PC-3 (cell line): ENCODE measurements around the gene PLEKHG2. TPM values are rescaled to one million over a fixed set of nuclear protein-coding genes. Genes with fewer than 3 reads are reported as not detected.

ENCODE experiments used
- ATAC-seq: fragments of 200-7000 bp; cut with Tn5 transposase; 2 replicates; pipeline ENCODE4 v1.9.1; 2020; ENCODE audit warnings: mild to moderate bottlenecking, moderate library complexity
- BruUV-seq: library from RNA; stranded (reverse); fragments of 400-500 nt; replicated peaks from 2 replicates; lab custom pipeline; 2021; lab: Mats Ljungman, UMichigan
- CTCF ChIA-PET: fragments of 300-600 bp; sonication (Branson Sonifier 250); formaldehyde crosslinking; loops from one replicate; lab custom pipeline; 2022; ENCODE audit warnings: antibody characterized with exemption; lab: Charles Lee
- POLR2A ChIA-PET: fragments of 300-600 bp; sonication (Branson Sonifier 250); formaldehyde crosslinking; loops from one replicate; lab custom pipeline; 2022; ENCODE audit warnings: antibody characterized with exemption; ENCODE audit not compliant: unreplicated experiment; lab: Charles Lee
- DNase-seq: peaks from one replicate; pipeline ENCODE4 v3.0.0-alpha.2; 2015
- H2AFZ ChIP-seq: fragments of 300-600 bp; sonication (generic); 2 replicates; pipeline ENCODE4 v1.6.0; 2016; ENCODE audit warnings: antibody characterized with exemption, low read length
- H3F3A ChIP-seq: fragments of 300-600 bp; sonication (generic); one replicate; pipeline ENCODE4 v1.6.0; 2017; ENCODE audit warnings: antibody characterized with exemption, low read length, control low read depth, mild to moderate bottlenecking; ENCODE audit not compliant: unreplicated experiment
- H3K27ac ChIP-seq: fragments of 300-600 bp; sonication (generic); 2 replicates; pipeline ENCODE4 v1.5.1; 2016; ENCODE audit warnings: mild to moderate bottlenecking, low read length
- H3K27me3 ChIP-seq: fragments of 300-600 bp; sonication (generic); 2 replicates; pipeline ENCODE4 v1.6.1; 2016; ENCODE audit warnings: low read length, mixed read lengths
- H3K36me3 ChIP-seq: fragments of 300-600 bp; sonication (generic); 2 replicates; pipeline ENCODE4 v1.6.1; 2016; ENCODE audit warnings: low read depth, mixed run types, low read length, mixed read lengths
- H3K4me1 ChIP-seq: fragments of 300-600 bp; sonication (generic); 2 replicates; pipeline ENCODE4 v1.5.1; 2016; ENCODE audit warnings: low read length; ENCODE audit not compliant: insufficient read depth
- H3K4me2 ChIP-seq: fragments of 300-600 bp; sonication (generic); 2 replicates; pipeline ENCODE4 v1.6.0; 2016; ENCODE audit warnings: low read length
- H3K4me3 ChIP-seq: fragments of 300-600 bp; sonication (generic); 2 replicates; pipeline ENCODE4 v1.5.1; 2016; ENCODE audit warnings: mild to moderate bottlenecking, low read length, mixed read lengths
- H3K79me2 ChIP-seq: fragments of 300-600 bp; sonication (generic); 2 replicates; pipeline ENCODE4 v1.6.1; 2017; ENCODE audit warnings: low read length, mixed read lengths
- H3K9ac ChIP-seq: fragments of 300-600 bp; sonication (generic); 2 replicates; pipeline ENCODE4 v1.6.0; 2016; ENCODE audit warnings: mild to moderate bottlenecking, low read length
- H3K9me2 ChIP-seq: fragments of 300-600 bp; sonication (generic); replicated peaks from 2 replicates; pipeline ENCODE4 v1.6.1; 2016; ENCODE audit warnings: mixed run types, low read length, mixed read lengths
- H3K9me3 ChIP-seq: fragments of 300-600 bp; sonication (generic); 2 replicates; pipeline ENCODE4 v1.6.1; 2016; ENCODE audit warnings: low read length, mixed read lengths
- H4K20me1 ChIP-seq: fragments of 300-600 bp; sonication (generic); 2 replicates; pipeline ENCODE4 v1.6.1; 2016; ENCODE audit warnings: low read length, mixed read lengths
- EZH2 ChIP-seq: fragments of 300-600 bp; sonication (generic); IDR thresholded peaks from one replicate; pipeline ENCODE4 v1.6.1; 2017; ENCODE audit warnings: antibody characterized with exemption, mild to moderate bottlenecking, low read length; ENCODE audit not compliant: unreplicated experiment
- EZH2phosphoT487 ChIP-seq: fragments of 300-600 bp; sonication (generic); IDR thresholded peaks from 2 replicates; pipeline ENCODE4 v1.6.1; 2018; ENCODE audit warnings: mild to moderate bottlenecking, antibody characterized with exemption, low read length, borderline replicate concordance
- intact Hi-C: fragments of 100-400 bp; cut with micrococcal nuclease; formaldehyde crosslinking; loops from 2 replicates; pipeline ENCODE4 v1.9.0; 2023
- total RNA-seq: library from RNA; depleted of rRNA; stranded (reverse); fragments of >200 nt; gene quantifications from 2 replicates; pipeline ENCODE4 v1.2.3, GENCODE V29; 2014
- TF ChIP-seq, protein P1 (sequence below): fragments of 300-600 bp; sonication (generic); conservative IDR thresholded peaks from 2 replicates; pipeline ENCODE4 v1.5.1; 2017; ENCODE audit warnings: antibody characterized with exemption, low read depth, mild to moderate bottlenecking, low read length

The PLEKHG2 gene
- total RNA-seq, 1 experiment from 2014 or later: 8.3 TPM

DNA sequence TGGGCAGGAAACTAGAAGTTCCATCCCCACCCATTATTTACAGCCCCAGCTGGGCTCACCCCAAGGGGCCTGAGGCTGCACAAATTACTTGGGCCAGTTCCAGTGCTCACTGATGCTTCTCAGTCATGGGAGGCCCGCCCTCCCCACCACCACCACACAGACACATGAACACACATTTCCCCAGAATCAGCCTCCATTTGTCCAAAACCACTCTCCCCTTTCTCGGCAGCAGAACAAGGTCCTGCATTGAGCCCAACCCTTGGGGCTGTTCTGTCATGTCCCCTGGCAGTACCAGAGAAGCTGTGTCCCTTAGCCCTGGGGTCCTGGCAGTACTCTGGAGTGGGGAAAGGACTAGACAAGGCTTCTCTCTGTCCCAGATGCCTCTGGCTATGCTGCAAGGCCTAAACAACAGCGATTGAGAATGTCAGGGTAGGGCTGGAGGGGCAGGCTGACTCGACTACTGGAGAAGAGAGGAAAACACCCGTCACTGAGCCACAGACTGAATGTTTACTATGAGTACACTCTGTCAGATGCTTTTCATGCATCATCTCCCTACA is 48.5 kb upstream of the PLEKHG2 start:
- Histone ChIP-seq H3K4me1 (0 out of 2 replicates have a peak, but pooled peaks cover 5% of the 10 kb centered on the region), H2AFZ (no peak overlapping the region), H3K4me3 (no peak overlapping the region), H3K27me3 (no peaks in the 10 kb centered on the region), H3K9me3 (no peaks in the 10 kb centered on the region), H3K79me2 (no peaks in the 10 kb centered on the region), H3K36me3 (no peaks in the 10 kb centered on the region; the same call in 1 of the 2 replicates), H3K4me2 (no peak overlapping the region), H3K9me2 (no peaks in the 10 kb centered on the region), H3F3A (no peaks in the 10 kb centered on the region), H3K27ac (no peak overlapping the region), H3K9ac (no peak overlapping the region), H4K20me1 (no peaks in the 10 kb centered on the region)
- CTCF ChIA-PET: no interaction called here
- intact Hi-C loops: no loop called here
- TF ChIP-seq EZH2 (no peak), EZH2phosphoT487 (no peak)
- TF ChIP-seq, protein P1, sequence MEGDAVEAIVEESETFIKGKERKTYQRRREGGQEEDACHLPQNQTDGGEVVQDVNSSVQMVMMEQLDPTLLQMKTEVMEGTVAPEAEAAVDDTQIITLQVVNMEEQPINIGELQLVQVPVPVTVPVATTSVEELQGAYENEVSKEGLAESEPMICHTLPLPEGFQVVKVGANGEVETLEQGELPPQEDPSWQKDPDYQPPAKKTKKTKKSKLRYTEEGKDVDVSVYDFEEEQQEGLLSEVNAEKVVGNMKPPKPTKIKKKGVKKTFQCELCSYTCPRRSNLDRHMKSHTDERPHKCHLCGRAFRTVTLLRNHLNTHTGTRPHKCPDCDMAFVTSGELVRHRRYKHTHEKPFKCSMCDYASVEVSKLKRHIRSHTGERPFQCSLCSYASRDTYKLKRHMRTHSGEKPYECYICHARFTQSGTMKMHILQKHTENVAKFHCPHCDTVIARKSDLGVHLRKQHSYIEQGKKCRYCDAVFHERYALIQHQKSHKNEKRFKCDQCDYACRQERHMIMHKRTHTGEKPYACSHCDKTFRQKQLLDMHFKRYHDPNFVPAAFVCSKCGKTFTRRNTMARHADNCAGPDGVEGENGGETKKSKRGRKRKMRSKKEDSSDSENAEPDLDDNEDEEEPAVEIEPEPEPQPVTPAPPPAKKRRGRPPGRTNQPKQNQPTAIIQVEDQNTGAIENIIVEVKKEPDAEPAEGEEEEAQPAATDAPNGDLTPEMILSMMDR: no peak
- POLR2A ChIA-PET: no interaction called here
- no peak for ATAC-seq
- no TSS peak for BruUV-seq
- no peak for DNase-seq

DNA sequence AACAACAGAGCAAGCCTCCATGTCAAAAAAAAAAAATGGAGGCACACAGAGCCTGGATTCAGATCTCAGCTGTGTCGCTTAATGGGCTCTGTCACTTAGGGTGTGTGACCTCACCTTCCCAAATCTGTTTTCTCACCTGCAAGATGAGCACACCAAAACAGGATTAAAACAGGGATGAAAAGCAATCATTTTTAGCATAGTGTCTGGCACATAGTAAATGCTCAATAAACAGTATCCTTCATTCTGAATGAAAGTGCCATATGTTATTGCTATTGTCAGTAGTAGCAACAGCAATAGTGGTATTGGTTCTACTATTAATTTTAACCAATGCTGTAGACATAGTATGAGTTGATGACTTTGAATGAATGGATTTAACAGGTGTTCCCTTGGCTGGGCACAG is 46.9 kb upstream of the PLEKHG2 start:
- intact Hi-C loops: no loop called here
- H3K4me1 ChIP-seq: 0 out of 2 replicates have a peak, but pooled peaks cover 5% of the 10 kb centered on the region
- no peak overlapping the region for H3K27ac ChIP-seq
- TF ChIP-seq, protein P1: no peak
- TF ChIP-seq EZH2phosphoT487 (no peak), EZH2 (no peak)
- no peak overlapping the region for H3K9ac ChIP-seq
- no peaks in the 10 kb centered on the region for H3K9me3 ChIP-seq
- H4K20me1 ChIP-seq: no peaks in the 10 kb centered on the region
- no peaks in the 10 kb centered on the region; the same call in 1 of the 2 replicates for H3K36me3 ChIP-seq
- CTCF ChIA-PET: no interaction called here
- no peaks in the 10 kb centered on the region for H3F3A ChIP-seq
- H3K79me2 ChIP-seq: no peaks in the 10 kb centered on the region
- no peak for ATAC-seq
- H3K4me2 ChIP-seq: no peak overlapping the region
- no peak for DNase-seq
- no peak overlapping the region for H3K4me3 ChIP-seq
- no TSS peak for BruUV-seq
- no peak overlapping the region for H2AFZ ChIP-seq
- no peaks in the 10 kb centered on the region for H3K9me2 ChIP-seq
- POLR2A ChIA-PET: no interaction called here
- no peaks in the 10 kb centered on the region for H3K27me3 ChIP-seq

DNA sequence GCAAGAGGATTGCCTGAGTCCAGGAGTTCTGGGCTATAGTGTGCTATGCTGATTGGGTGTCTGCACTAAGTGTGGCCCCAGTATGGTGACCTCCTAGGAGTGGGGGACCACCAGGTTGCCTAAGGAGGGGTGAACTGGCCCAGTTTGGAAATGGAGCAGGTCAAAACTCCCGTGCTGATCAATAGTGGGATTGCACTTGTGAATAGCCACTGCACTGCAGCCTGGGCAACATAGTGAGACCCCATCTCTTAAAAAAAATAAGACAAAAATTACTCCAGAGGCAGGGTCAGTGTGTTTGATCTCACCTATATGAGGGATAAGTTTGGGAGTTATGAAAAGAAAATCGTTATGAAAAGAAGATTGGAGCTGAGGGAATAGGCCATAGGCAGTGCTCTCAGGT is 43.3 kb upstream of the PLEKHG2 start:
- Histone ChIP-seq H3K4me3 (no peak overlapping the region), H2AFZ (no peak overlapping the region), H3K9me2 (no peaks in the 10 kb centered on the region), H3K79me2 (no peaks in the 10 kb centered on the region), H3K4me2 (no peak overlapping the region), H3K9ac (no peak overlapping the region), H3K27me3 (no peaks in the 10 kb centered on the region), H3K9me3 (no peaks in the 10 kb centered on the region), H3F3A (no peaks in the 10 kb centered on the region), H4K20me1 (no peaks in the 10 kb centered on the region), H3K4me1 (no peaks in the 10 kb centered on the region), H3K36me3 (no peaks in the 10 kb centered on the region; the same call in 1 of the 2 replicates), H3K27ac (no peak overlapping the region)
- intact Hi-C loops: no loop called here
- no TSS peak for BruUV-seq
- ChIA-PET CTCF (no interaction called here), POLR2A (no interaction called here)
- no peak for DNase-seq
- ATAC-seq: no peak
- TF ChIP-seq EZH2phosphoT487 (no peak), EZH2 (no peak)
- TF ChIP-seq, protein P1: no peak
